Right renal cortex interstitium (tissue), 3 donors: ENCODE data around the gene PIK3CD. TPM values are rescaled to one million over a fixed set of nuclear protein-coding genes. Genes with fewer than 3 reads are reported as not detected.

Experiments
- DNase-seq, 3 donors: peaks; one replicate each; pipeline ENCODE4 v3.0.0-alpha.2; 2013; ENCODE audit warnings: low read depth in 3 of 3, low spot score in 2 of 3
- polyA plus RNA-seq, 3 donors: library from polyadenylated mRNA; unstranded; fragments of 120-200 nt; gene quantifications; one replicate each; pipeline ENCODE4 v1.2.1, GENCODE V29; 2013; ENCODE audit not compliant: insufficient read length in 3 of 3

Gene PIK3CD
- polyA plus RNA-seq, 3 donors, result 5.5 to 6.9 (median 5.9) TPM

DNA sequence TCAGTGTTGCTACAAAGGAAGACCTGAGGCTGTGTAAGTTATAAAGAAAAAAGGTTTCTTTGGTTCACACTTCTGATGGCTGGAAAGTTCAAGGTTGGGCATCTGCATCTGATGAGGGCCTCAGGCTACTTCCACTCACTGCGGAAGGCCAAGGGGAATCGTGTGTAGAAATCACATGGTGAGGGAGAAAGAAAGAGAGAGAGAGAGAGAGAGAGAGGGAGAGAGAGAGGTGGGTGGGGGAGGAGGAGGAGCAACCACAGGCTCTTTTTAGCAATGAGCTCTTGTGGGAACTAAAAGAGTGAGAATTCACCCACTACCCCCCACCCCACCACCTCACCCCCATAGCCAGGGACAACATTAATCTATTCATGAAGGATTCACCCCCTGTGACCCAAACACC lies 112.4 kb downstream of the PIK3CD start:
- DNase-seq, result no peak

DNA sequence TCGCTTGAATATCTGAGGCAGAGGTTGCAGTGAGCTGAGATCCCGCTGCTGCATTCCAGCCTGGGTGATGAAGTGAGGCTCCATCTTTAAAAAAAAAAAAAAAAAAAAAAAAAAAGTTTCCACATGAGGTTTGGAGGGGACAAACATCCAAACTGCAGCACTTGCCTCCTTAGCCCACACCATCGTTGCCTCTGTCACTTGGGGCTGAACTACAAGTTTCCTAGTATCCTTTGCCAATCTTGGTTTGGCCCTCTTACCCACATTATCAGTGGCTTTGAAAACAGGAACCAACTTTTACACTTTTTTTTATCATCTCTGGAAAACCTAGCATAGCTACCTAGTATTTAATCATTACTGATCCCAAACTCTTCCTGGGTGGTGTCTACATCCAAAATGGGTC lies 113.0 kb downstream of the PIK3CD start:
- no peak for DNase-seq

DNA sequence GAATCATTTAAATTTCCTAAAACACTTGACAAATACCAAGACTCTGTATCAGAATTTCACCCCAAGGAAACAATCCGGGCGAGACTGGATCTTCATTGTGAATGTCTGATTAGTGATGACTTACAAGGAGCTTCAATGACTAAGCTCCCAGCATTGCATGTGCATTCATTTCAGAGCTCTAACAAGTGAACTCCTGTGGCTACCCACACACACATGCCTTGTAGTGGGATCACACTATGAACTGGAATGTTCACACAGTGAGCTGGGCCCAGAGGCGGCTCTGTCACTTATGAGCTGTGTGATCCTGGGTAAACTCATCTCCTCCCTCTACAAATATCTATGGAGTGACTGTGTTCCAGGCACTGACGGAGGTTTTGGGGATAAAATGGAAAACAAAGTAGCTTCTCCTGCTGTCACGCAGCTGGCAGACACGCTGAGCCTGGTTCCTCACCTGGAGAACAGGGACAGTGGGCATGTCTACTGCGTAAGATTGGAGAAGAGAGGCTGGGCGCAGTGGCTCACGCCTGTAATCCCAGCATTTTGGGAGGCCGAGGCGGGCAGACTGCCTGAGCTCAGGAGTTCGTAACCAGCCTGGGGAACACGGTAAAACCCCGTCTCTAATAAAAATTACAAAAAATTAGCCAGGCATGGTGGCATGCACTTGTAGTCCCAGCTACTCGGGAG lies 115.4 kb downstream of the PIK3CD start:
- DNase-seq, result no peak

GRCh38 chr1:9767964-9768668 lies 116.6 kb downstream of the PIK3CD start:
- DNase-seq, result no peak

GRCh38 chr1:9768983-9769382 lies 117.5 kb downstream of the PIK3CD start:
- no peak for DNase-seq

DNA sequence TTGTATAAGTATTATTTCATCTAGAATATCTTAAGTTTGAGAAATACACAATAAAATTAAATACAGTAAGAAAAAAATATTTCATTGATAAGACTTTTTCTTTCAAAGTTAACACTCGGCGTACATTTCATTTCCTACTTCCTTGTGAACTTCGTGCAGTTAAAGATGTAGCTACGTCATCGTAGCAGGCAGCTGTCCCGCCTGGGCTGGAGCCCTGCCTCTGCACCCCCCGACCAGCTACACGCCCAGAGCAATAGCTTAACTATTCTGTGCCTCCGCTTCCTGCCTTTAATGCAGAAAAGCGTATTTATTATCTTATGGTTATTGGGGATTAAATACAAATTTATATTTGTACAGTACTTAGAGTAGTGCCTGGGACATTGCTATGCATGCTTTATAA lies 118.8 kb downstream of the PIK3CD start:
- no peak for DNase-seq

DNA sequence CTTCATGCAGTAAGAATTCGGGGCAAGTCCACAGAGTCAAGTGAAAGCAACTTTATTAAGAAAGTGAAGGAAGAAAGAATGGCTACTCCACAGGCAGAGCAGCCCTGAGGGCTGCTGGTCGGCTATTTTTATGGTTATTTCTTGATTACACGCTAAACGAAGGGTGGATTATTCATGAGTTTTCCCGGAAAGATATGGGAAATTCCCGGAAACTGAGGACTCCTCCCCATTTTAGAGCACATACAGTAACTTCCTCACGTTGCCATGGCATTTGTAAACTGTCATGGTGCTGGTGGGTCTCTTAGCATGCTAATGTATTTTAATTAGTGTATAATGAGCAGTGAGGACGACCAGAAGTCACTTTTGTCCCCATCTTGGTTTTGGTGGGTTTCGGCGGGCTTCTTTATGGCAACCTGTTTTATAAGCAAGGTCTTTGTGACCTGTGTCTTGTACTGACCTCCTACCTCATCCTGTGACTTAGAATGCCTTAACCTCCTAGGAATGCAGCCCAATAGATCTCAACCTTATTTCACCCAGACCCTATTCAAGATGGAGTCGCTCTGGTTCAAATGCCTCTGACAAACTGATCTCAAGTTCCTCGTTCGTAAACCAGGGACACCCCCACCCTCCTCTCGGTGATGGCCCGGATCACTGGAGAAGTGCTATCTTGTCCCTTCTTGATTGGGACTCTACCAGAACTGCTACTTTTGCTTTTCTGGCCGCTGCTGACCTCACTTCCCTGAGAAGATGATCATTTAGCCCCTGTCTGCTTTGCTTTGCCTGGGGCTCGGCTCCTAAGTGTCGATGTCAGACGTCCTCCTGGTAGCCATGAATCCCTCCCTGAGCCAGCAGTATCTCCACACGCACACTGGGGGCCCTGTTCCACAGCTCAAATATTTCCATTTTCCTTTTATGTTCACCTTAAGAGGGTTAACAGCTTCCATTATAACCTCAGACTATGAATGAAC lies 123.5 kb downstream of the PIK3CD start:
- no peak for DNase-seq

DNA sequence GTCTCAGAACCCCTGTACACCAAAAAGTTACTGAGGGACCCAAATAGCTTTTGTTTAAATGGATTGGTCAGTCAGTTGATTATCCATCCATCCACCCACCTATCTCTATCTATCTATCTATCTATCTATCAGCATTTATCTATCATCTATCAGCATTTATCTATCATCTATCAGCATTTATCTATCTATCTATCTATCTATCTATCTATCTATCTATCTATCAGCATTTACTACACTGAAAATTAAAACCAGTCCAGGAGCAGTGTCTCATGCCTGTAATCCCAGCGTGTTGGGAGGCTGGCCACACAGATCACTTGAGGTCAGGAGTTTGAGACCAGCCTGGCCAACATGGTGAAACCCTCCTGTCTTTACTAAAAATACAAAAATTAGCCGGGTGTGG lies 125.2 kb downstream of the PIK3CD start:
- DNase-seq, result no peak

Other genes starting within 250 kb of the PIK3CD start
- 1 to 10 TPM; 4.2 to 4.8 (median 4.5) TPM for gene SLC25A33, start 112.3 kb upstream of the PIK3CD start, polyA plus RNA-seq
- gene TMEM201, start 62.8 kb upstream of the PIK3CD start, polyA plus RNA-seq, result 10 to 100 TPM; 11.6 to 12.5 (median 11.8) TPM
- 100 to 1,000 TPM; 127 to 142 (median 137) TPM for gene CLSTN1, start 172.2 kb downstream of the PIK3CD start, polyA plus RNA-seq